Stimulated activated CD8-positive, alpha-beta memory T cell treated with anti-CD3 and anti-CD28 coated beads, Interleukin-15, amount 100 ng/mL, for 24 hours (primary cell): ENCODE data around the gene TAL2.

Experiments
- DNase-seq: peaks from one replicate; pipeline ENCODE4 v3.0.0-alpha.2; 2020; ENCODE audit warnings: low read depth

Gene TAL2

GRCh38 chr9:105710638-105711037 lies 48.4 kb downstream of the TAL2 start:
- DNase-seq = no peak

GRCh38 chr9:105711867-105712266 lies 49.6 kb downstream of the TAL2 start:
- DNase-seq = no peak

- no peak for DNase-seq
These were observed 50.0 kb downstream of the TAL2 start for GRCh38 chr9:105712297-105712696.
